Heart right ventricle (tissue), 16 donors: ENCODE measurements around the gene FRMD8. TPM values are rescaled to one million over a fixed set of nuclear protein-coding genes. Genes with fewer than 3 reads are reported as not detected.
A peak's percentile ranks its signal among the peaks of the same experiment; 100 is the strongest.
"Not testable (repeated sequence)": the region's sequence is repeated elsewhere in the genome, so short reads cannot be mapped to it uniquely, and the experiment has no call there.

Experiments
- ATAC-seq, 8 donors: fragments of 200-7000 bp; cut with Tn5 transposase; one replicate each; pipeline ENCODE4 v1.9.1; 2020; ENCODE audit warnings: mild to moderate bottlenecking in 8 of 8, moderate library complexity in 8 of 8, moderate number of reproducible peaks in 1 of 8
- DNase-seq, 2 donors: peaks; one replicate each; pipeline ENCODE4 v3.0.0-alpha.2; 2020
- H3K27ac ChIP-seq, 10 donors: fragments of 200-600 bp; sonication (generic) in 2 of 10; one replicate each; pipeline versions ENCODE4 v1.5.0 to v1.8.0; 2020 to 2022; ENCODE audit warnings: mild to moderate bottlenecking in 3 of 10
- H3K27me3 ChIP-seq, 7 donors: fragments of 200-600 bp; one replicate each; pipeline ENCODE4 v1.8.0; 2021 to 2022; ENCODE audit warnings: mild to moderate bottlenecking in 2 of 7
- H3K36me3 ChIP-seq, 9 donors: fragments of 200-600 bp; sonication (generic) in 1 of 9; one replicate each; pipeline versions ENCODE4 v1.5.0 to v1.8.0; 2020 to 2022; ENCODE audit warnings: mild to moderate bottlenecking in 2 of 9
- H3K4me1 ChIP-seq, 9 donors: fragments of 200-600 bp; sonication (generic) in 1 of 9; one replicate each; pipeline versions ENCODE4 v1.5.0 to v1.8.0; 2020 to 2022; ENCODE audit warnings: mild to moderate bottlenecking in 4 of 9
- H3K4me3 ChIP-seq, 10 donors: fragments of 200-600 bp; sonication (generic) in 2 of 10; one replicate each; pipeline versions ENCODE4 v1.5.0 to v1.8.0; 2020 to 2022; ENCODE audit warnings: mild to moderate bottlenecking in 7 of 10, moderate library complexity in 2 of 10
- H3K9me3 ChIP-seq, 11 donors: fragments of 200-600 bp in 10 of 11; sonication (generic) in 2 of 11; one replicate each; pipeline versions ENCODE4 v1.5.0 to v1.8.0; 2013 to 2022; ENCODE audit warnings: mild to moderate bottlenecking in 2 of 11, control low read depth in 1 of 11, moderate library complexity in 1 of 11
- WGBS, 2 donors: extraction: QIAGEN DNeasy Blood & Tissue Kit; methylation state at CpG; one replicate each; pipeline ENCODE4 v1.1.7; 2013; ENCODE audit warnings: inconsistent platforms in 1 of 2; 5-methylcytosine and 5-hydroxymethylcytosine counted together
- intact Hi-C, 10 donors: fragments of 100-400 bp; cut with DNase I; formaldehyde crosslinking; loops; one replicate each; pipeline versions ENCODE4 v1.11.1 to v1.14.2; 2022
- polyA plus RNA-seq, 2 donors: library from polyadenylated mRNA; stranded (reverse); fragments of 200-250 nt; gene quantifications; one replicate each; pipeline ENCODE4 v1.2.3, GENCODE V29; 2013
- total RNA-seq, 10 donors: library from RNA; stranded (reverse); fragmentation: NEBNext Ultra II Directional in 3 of 10; extraction: Animal tissue kit (Norgen Biotek cat#: 25700) in 3 of 10; gene quantifications; one replicate each; pipeline versions ENCODE4 v1.2.1 to v1.2.4, GENCODE V29; 2021 to 2023
- TF ChIP-seq, protein P1 (sequence below), 9 donors: fragments of 200-600 bp; sonication (generic) in 2 of 9; IDR thresholded peaks; one replicate each; pipeline versions ENCODE4 v1.5.0 to v1.8.0; 2021 to 2022; ENCODE audit warnings: antibody characterized with exemption in 9 of 9, mild to moderate bottlenecking in 5 of 9, moderate library complexity in 1 of 9
- donor health status: Arrhythmogenic right ventricular cardiomyopathy.
- donor health status: ischemic (EF 13 %, LVEDD 7.1; RV severe dilation, severe dysfunction).
- donor health status: healthy with polysubstance abuse.
- donor health status: DM: no; HTN: yes; CAD: no.
- donor health status: DM: no; HTN: no; CAD: no.
- donor health status: ischemic (EF 25% LVEDD 6.9; RV normal size, moderate dysfunction).
- donor health status: ischemic (EF 25% LVEDD 5.7; RV mildly dilated, moderate dysfunction).
- donor health status: healthy.
- donor health status: DM: yes; HTN: yes; CAD: no.
- donor health status: Ischemic cardiomyopathy.
- donor health status: ischemic (EF 35%, LVEDD 5.7; RV mildly dilated, moderate dysfunction).
- donor health status: nonischemic (EF 11% LVEDD 7.7; RV severe dilation, severe dysfunction).
- donor health status: DM: yes; HTN: yes; CAD: no.
- donor health status: PGD.
- donor health status: ischemic (EF 29% LVEDD 5.4; RV normal size, mild dysfunction).
- donor health status: nonischemic (EF 23%, LVEDD 6.1; RV moderate dilation, normal function).

Gene FRMD8
- total and polyA plus RNA-seq, 12 donors: 6.0 to 16.9 (median 12.1) TPM

DNA sequence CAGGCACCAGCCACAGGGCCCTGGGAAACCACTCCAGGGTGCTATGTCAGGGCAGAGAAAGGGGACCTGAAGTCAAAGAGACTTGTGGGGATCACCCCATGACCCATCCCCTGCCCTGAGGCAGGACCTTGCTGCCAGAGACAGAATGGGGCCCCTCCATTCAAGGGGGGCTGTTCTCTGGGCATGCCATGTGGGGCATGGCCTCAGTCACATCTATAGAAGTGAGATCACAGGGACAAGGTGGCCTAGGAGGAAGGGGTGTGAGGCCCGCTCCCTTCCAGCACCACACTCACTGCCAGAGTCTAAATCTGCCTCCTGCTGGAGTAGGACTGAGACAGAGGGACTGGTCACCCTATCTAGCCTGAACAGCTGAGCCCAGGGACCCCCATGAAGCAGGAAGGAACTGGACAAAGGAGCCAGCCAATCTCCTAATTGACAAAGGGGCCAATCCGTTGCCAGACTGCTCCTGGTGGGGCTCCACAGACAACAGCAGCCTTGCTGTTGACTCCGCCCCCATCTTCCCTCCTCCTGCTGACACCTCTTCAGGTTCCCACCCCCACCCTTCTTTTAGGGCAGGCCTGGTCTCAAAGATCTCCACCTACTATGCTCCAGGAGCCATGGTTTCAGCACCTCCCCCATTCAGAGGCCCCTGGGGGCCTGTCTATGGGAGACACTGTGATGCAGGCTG lies 62.1 kb downstream of the FRMD8 start:
- H3K27ac ChIP-seq: peak overlapping the region in 8 of 10 donors; percentile 35 to 68 (median 58)
- peaks cover 1 to 35% (median 25%) of the 10 kb centered on the region in 9 donors for H3K4me1 ChIP-seq
- H3K36me3 ChIP-seq: peaks cover 0 to 37% (median 26%) of the 10 kb centered on the region in 9 donors
- no peaks in the 10 kb centered on the region for H3K9me3 ChIP-seq
- no peaks in the 10 kb centered on the region for H3K27me3 ChIP-seq
- H3K4me3 ChIP-seq: no peak overlapping the region
- DNase-seq: no peak
- ATAC-seq: peak; percentile 4 to 35 (median 15)
- WGBS, 2 donors: 67 to 68% methylated on average over 3 of the region's 3 CpGs
- TF ChIP-seq, protein P1, sequence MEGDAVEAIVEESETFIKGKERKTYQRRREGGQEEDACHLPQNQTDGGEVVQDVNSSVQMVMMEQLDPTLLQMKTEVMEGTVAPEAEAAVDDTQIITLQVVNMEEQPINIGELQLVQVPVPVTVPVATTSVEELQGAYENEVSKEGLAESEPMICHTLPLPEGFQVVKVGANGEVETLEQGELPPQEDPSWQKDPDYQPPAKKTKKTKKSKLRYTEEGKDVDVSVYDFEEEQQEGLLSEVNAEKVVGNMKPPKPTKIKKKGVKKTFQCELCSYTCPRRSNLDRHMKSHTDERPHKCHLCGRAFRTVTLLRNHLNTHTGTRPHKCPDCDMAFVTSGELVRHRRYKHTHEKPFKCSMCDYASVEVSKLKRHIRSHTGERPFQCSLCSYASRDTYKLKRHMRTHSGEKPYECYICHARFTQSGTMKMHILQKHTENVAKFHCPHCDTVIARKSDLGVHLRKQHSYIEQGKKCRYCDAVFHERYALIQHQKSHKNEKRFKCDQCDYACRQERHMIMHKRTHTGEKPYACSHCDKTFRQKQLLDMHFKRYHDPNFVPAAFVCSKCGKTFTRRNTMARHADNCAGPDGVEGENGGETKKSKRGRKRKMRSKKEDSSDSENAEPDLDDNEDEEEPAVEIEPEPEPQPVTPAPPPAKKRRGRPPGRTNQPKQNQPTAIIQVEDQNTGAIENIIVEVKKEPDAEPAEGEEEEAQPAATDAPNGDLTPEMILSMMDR (IDR thresholded peaks at IDR 0.05): no peak
- intact Hi-C loops: no loop called here

DNA sequence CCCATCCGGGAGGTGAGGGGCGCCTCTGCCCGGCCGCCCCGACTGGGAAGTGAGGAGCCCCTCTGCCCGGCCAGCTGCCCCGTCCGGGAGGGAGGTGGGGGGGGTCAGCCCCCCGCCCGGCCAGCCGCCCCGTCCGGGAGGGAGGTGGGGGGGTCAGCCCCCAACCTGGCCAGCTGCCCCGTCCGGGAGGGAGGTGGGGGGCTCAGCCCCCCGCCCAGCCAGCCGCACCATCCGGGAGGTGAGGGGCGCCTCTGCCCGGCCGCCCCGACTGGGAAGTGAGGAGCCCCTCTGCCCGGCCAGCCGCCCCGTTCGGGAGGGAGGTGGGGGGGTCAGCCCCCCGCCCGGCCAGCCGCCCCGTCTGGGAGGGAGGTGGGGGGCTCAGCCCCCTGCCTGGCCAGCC lies 64.9 kb downstream of the FRMD8 start:
- ATAC-seq, H3K27me3 ChIP-seq, intact Hi-C loops, H3K4me3 ChIP-seq, H3K9me3 ChIP-seq, DNase-seq, H3K27ac ChIP-seq: not testable (repeated sequence)
- H3K36me3 ChIP-seq: peaks cover 0 to 11% (median 2%) of the 10 kb centered on the region in 9 donors
- 96 to 97% methylated on average over 5 to 26 of the region's 30 CpGs for WGBS, 2 donors
- peaks cover 4 to 43% (median 22%) of the 10 kb centered on the region in 9 donors for H3K4me1 ChIP-seq

DNA sequence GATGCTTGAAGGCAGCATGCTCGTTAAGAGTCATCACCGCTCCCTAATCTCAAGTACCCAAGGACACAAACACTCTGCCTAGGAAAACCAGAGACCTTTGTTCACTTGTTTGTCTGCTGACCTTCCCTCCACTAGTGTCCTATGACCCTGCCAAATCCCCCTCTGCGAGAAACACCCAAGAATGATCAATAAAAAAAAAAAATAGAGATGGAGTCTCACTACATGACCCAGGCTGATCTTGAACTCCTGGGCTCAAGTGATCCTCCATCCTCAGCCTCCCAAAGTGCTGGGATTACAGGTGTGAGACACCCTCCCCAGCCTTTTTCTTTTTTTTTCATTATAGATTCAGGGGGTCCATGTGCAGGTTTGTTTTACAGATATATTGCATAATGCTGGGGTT lies 65.8 kb downstream of the FRMD8 start:
- intact Hi-C loops, H3K4me3 ChIP-seq, H3K9me3 ChIP-seq, ATAC-seq, H3K36me3 ChIP-seq, H3K27me3 ChIP-seq, DNase-seq: not testable (repeated sequence)
- WGBS, 2 donors: 41 to 51% methylated on average over 3 of the region's 3 CpGs
- peak overlapping the region in 5 of 10 donors; percentile 2 to 84 (median 42) for H3K27ac ChIP-seq
- H3K4me1 ChIP-seq: peaks cover 4 to 49% (median 24%) of the 10 kb centered on the region in 9 donors

DNA sequence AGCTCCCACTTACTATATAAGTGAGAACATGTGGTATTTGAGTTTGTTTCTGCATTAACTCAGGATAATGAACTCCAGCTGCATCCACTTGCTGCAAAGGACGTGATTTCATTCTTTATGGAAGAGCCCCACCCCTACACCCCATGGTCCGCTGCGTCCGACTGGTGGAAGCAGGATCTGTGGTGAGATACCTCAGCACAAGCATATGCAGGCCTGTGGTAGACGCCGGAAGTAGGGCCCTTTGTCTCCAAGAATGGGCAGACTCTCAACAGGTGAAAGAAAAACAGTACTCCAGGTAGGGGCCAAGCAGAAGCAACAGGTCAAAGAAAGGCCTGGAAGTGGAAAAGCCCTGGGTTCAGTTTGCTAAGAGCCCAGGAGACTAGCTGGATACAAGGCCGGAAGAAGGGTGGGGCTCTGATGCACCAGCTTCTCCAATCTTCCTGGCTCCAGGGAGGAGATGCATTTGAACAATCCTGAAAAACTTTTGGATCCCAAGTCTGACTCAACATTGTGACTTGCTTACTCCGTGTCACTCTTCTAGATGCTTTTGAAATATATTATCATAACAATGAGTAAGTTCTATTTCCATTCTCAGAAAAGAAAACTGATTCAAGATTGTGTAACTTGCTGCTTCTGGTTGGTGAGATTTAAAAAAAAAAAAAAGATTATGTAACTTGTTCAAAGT lies 66.5 kb downstream of the FRMD8 start:
- ATAC-seq (peak in 1 of 8 donors; percentile 14), DNase-seq (no peak)
- Histone ChIP-seq H3K27me3 (no peaks in the 10 kb centered on the region), H3K9me3 (no peaks in the 10 kb centered on the region), H3K4me3 (no peak overlapping the region), H3K36me3 (no peaks in the 10 kb centered on the region), H3K27ac (peak overlapping the region in 7 of 10 donors; percentile 2 to 91 (median 41)), H3K4me1 (peaks cover 4 to 49% (median 24%) of the 10 kb centered on the region in 9 donors)
- intact Hi-C loops: no loop called here
- TF ChIP-seq, protein P1 (IDR thresholded peaks at IDR 0.05): no peak
- WGBS, 2 donors: 51 to 57% methylated on average over 8 of the region's 8 CpGs

DNA sequence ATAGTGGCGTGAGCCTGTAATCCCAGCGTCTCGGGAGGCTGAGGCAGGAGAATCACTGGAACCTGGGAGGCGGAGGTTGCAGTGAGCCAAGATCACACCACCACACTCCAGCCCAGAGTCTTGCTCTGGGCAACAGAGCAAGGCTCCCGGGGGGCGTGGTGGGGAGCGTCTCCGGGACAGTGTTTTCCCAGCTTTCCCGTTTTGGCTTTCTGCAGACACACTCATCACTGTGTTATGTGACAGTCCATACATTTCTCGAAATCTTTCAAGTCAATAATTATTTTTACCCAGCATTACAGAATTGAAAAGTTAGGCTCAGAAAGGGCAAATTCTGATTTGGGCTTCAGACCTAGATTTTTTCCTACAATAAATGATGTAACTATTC lies 67.9 kb downstream of the FRMD8 start:
- 69 to 75% methylated on average over 10 of the region's 10 CpGs for WGBS, 2 donors

More for the DNA sequence above, 67.9 kb downstream of the FRMD8 start:
- TF ChIP-seq, protein P1 (IDR thresholded peaks at IDR 0.05): no peak
- H3K27ac ChIP-seq: peak overlapping the region; percentile 67 to 91 (median 85)
- peaks cover 4 to 49% (median 24%) of the 10 kb centered on the region in 9 donors for H3K4me1 ChIP-seq
- no peaks in the 10 kb centered on the region for H3K27me3 ChIP-seq
- ATAC-seq (peak in 1 of 8 donors; percentile 8), DNase-seq (no peak)
- no peaks in the 10 kb centered on the region for H3K9me3 ChIP-seq
- H3K4me3 ChIP-seq: peak overlapping the region in 9 of 10 donors; percentile 28 to 65 (median 52)
- intact Hi-C loops: no loop called here
- no peaks in the 10 kb centered on the region for H3K36me3 ChIP-seq
